HG03196 (cell line): ENCODE data around the gene HERC5.
"Not testable (repeated sequence)": the region's sequence is repeated elsewhere in the genome, so short reads cannot be mapped to it uniquely, and the experiment has no call there.

Source experiments
- ATAC-seq: cut with Tn5 transposase; IDR thresholded peaks from one replicate; pipeline ENCODE4 v1.9.1; 2021; ENCODE audit not compliant: unreplicated experiment

HERC5 gene

DNA sequence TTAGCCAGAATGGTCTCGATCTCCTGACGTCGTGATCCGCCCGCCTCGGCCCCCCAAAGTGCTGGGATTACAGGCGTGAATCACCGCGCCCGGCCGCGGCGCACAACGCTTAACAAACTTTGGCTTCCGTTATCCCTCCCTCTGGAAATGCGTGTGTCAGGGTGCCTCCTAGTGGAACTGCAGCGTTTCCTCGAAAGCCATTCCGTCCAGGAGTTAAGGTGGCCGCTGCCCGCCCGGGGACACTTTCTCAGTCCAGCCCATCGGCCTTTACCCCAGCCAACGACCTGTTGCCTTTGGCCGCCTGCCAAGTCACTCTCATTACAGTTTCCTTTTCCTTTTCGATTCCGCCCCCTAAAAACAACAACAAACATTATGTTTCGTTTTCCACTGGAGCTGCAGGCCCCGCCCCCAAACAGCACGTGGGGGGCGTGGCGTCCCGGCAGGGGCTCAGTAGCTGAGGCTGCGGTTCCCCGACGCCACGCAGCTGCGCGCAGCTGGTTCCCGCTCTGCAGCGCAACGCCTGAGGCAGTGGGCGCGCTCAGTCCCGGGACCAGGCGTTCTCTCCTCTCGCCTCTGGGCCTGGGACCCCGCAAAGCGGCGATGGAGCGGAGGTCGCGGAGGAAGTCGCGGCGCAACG is at the start of gene HERC5:
Gene HERC5, plus strand, starts transcription at position 450 of the 637 bp plus-strand sequence. Its CDS starts 151 bp downstream, at position 601.
- peak; percentile 92 for ATAC-seq

DNA sequence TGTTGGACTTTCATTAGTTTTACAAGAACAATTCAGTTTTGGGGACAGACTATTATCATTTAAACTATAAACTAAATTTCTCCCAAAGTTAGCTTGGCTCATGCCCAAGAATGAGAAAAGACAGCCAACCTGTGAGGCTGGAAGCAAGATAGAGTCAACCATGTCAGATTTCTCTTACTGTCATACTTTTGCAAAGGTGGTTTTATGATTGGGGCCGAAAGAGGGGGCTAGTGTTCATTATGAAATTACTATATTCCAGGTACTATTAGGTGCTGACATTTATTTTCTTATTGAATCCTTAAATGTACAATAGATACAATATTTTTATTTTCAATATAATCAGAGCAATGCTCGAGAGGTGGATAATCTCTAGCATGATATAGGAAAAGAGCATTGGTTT is 47.7 kb upstream of the HERC5 start:
- no peak for ATAC-seq

DNA sequence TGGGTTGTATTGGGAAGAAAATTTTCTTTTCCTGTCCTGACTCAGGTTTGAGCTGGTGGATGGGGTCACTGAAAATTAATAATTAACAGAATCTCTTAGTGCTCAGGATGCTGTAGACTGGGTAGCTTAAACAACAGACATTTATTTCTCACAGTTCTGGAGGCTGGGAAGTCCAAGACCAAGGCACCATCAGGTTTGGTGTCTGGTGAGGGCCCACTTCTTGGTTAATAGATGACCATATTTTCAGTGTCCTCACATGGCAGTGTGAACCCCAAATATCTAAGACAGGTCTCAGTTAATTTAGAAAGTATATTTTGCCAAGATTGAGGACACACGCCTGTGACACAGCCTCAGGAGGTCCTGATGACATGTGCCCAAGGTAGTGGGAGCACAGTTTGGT is 47.1 kb upstream of the HERC5 start:
- no peak for ATAC-seq

DNA sequence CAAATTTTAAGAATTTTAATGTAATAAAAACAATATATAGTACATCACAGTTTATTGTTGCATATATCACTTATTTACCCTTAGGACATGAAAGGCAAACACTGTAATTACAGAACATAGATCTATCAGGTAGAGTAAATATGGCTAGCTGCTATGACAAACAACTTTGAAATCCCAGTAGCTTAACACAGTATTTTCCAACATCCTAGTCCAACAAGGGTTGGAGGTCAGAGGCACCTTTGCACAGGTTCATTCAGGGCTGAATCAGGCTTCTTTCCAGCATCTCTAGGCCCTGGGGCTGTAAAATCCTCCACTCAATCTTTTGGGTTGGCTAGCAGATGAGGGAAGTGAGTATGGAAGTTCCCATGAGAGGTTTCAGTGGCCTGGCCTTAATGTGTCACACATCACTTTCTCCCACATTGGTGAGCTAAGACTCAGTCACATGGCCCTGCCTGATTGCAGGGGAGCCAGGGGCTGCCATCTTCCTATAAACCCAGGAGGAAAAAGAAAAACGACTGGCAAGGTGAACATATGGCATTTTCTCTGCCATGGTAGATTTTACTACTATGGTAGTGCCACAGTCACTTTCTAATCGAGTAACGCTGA is 45.3 kb upstream of the HERC5 start:
- ATAC-seq: no peak

DNA sequence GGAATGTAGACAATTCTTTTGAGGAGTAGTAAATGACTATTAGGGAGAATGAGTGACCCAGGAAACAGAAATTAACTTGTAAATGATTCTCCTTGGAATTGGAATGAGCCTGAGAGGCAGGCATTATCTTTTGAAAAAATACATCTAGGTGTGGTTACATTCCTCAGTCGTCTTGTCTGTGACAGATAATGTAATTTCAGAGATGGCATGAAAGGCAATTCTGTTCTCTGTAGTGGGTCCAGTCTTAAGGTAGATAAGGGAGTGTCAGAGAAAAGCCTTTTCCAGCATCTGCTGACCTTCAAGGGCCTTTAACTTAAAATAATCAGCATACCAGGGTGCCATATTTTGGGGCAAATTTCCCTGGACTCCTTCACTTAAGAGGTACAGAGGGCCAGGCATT is 43.1 kb upstream of the HERC5 start:
- ATAC-seq: no peak

DNA sequence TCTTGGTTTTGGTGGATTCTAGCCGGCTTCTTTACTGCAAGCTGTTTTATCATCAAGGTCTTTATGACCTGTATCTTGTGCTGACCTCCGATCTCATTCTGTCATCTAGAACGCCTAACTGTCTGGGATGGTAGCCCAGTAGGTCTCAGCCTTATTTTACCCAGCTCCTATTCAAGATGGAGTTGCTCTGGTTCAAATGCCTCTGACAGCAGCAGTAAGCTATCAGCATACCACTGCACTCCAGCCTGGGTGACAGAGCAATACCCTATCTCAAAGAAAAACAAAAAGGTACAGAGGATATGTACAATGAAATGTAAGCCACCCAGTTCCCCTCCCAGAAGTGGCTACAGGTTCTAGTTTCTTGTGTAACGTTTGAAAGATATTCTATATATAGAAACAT is 42.2 kb upstream of the HERC5 start:
- ATAC-seq: no peak

DNA sequence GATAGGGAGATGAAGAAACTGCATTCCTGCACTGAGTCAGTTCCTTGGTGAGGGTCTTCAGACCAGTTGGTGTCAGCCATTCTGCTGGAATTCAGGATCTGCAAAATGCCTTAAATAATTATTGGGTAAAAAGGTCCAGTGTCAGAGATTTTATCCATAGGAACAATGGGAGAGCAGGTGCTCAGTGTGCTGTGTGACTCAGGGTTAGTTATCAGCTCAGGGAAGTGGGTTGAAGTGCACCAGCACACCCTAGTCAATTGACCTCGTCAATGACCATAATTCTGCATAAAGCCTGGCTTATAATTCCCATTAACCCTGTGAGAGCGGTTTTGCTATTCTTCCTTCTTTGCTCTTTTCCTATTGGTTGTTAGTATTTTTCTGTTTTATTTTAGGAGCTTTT is 40.9 kb upstream of the HERC5 start:
- no peak for ATAC-seq

DNA sequence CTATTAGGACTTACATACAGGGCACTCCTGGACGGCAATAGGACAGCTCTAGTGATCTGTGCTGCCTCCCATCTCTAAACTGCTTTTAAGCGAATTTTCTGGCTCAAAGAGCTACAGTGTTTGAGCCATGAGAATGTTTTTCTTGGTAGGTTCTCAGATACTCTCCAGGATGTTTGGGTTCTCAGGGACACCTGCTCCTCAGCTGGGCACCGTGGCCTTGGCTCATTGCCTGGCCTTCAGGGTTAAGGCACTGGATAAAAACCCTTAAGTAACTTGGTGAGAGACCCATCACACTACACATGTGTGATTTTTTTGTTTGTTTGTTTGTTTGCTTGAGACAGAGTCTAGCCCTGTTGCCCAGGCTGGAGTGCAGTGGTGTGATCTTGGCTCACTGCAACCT is 38.5 kb upstream of the HERC5 start:
- no peak for ATAC-seq

DNA sequence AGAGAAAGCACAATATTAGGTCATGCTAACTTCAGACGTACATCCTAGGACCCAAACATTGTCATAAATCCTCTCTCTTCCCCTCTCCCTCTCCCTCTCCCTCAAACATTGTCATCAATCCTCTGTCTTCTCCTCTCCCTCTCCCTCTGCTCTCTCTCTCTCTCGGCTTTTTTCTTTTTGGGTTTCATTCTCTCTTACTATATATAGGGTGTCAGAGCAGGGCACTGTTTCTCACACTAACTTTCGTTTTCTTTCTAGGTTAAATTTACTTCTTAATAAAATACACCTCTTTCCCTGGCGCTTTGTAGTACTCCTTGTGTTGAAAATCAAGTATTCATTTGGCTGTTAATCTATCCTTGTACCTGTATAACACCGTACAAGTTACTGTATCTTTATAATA is 37.0 kb upstream of the HERC5 start:
- peak; percentile 75 for ATAC-seq

DNA sequence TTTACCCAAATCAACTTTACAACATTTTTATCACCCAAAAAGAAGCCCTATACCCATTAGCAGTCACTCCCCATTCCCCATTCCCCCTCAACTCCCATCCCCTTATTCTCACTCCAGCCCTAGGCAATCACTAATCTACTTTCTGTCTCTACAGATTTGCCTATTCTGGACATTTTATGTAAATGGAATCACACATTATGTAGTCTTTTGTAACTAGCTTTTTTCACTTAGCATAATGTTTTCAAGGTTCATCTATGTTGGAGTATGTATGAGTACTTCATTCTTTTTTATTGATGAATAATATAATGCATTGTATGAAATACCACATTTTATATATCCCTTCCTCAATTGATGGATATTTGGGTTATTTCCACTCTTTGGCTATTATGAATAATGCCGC is 36.1 kb upstream of the HERC5 start:
- ATAC-seq: no peak

DNA sequence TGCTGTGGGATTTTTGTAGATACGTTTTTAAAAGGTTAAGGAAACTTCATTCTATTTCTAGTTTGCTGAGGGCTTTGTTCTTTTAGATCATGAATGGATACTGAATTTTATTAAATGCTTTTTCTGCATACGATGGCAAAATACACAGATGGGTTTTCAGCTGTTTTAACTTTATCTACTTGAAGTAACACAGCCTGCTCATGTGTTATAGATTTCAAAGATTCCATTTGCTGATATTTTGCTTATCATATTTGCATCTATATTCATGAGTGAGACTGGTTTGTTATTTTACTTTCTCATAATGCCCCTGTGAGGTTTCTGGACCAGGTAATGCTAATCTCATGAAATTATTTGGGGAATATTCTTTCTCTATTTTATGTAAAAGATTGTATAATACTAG is 34.5 kb upstream of the HERC5 start:
- ATAC-seq: no peak

DNA sequence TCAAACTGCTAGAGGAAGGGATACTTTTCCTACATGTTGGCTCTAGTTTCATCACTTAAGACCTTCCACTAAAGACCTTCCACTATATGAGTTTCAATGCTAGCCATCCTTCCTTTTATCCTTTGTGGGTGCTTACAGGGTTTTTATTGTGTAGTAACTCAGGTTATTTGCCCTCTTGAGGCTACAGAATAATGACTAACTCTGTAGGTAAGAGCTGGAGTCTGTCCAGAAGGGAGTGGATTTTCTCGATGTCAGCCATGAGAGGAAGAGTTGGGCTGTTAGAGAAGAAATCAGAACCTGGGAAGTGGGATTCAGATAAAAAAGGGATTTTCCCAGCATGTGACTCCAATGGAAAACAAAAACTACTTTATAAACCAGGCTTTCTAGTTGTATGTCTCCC is 27.5 kb upstream of the HERC5 start:
- no peak for ATAC-seq

DNA sequence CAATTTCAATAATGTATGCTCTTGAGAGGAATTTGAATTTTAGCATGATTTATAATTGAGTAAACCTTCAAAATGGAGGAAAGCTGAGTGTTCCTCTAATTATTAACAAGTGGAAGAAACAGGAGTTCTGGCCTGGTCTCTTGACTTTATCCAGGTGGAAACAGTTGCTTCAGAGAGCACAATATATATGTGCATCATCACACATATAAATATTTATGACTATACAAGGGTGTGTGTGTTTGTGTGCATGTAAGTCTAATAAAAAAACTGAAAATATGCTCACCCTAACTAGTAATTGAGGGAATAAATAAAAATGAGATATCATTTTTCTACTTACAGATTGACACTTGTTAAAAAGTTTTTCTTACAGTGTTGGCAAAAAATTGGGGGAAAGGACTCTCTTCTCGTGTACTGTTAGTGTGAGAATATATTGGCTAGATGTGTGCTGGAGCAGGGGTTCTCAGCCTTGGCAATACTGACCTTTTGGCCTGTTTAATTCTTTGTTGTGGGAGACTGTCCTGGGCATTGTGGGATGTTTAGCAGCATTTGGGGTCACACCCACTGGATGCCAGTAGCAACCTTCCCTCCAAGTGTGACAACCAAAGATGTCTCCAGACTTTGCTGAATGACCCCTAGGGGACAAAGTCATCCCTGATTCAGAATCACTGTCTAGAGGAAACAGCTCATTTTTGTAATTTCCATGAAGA is 20.8 kb upstream of the HERC5 start:
- ATAC-seq: no peak

DNA sequence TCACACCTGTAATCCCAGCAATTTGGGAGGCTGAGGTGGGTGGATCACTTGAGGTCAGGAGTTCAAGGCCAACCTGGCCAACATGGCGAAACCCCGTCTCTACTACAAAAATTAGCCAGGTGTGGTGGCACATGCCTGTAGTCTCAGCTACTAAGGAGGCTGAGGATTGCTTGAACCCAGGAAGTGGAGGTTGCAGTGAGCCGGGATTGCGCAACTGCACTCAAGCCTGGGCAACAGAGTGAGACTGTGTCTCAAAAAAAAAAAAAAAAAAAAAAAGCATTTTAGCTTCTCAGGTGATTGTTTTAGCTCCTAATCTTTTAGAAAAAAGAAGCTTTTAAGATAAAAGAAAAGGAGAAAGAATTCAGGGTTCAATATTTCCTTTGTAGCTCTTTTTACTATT is 19.0 kb upstream of the HERC5 start:
- ATAC-seq: not testable (repeated sequence)

DNA sequence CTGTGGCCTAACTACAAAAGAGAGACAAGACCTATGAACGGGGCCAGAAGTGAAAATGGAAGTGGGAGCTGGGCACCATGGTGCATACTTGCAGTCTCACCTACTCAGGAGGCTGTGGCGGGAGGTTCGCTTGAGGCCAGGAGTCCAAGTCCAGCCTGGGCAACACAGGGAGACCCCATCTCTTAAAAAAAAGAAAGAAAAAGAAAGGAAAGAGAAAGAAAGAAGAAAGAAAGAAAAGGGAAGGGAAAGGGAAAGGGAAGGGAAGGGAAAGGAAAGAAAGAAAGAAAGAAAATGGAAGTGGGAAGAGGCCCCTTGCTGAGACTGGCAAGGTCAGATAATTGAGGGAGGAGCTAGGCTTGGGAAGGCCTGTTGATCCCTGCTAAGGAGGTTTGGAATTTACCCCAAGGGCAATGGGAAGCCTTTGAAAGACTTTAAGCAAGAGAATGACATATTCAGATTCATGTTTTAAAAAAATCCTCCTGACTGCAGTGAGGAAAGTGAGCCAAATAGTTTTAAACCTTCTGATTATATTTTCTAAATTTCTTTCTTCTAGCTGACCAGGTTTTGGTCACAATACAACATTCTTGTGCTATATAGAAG is 17.7 kb upstream of the HERC5 start:
- no peak for ATAC-seq

DNA sequence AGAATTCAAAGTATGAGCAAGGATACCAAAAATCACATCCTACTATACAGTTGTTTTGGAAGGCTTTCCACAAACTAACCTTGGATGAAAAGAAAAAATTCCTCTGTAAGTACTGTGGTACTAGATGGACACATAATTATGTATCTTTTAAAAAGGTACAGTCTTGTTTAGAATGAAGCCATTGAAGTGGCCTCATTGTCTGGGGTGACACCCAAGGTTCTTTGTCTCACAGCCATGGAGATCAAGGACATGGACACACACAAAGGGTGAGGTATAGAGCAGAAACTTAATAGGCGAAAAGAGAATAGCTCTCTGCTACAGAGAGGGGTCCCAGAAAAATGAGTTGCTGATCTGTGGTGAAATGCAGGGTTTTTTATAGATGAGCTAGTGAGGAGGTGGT is 16.8 kb upstream of the HERC5 start:
- no peak for ATAC-seq

DNA sequence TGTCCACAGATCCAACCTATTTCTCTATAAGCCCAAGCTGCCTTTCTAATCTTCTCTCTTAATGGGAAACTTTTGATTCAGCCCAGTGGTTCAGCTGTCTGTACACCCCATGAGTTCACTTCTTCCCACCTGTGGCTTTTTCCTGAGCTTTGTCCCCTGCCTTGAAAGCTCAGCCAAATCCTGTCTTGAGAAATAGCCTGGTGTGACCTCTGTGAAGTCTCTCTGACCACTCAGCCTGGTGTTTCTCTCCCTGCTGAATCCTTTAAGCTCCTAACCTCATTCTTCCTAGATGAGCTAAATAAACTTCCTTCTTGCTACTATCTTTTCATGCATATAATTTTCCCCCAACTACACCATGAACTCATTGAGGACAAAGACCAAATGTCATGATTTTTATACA is 15.2 kb upstream of the HERC5 start:
- ATAC-seq: no peak

DNA sequence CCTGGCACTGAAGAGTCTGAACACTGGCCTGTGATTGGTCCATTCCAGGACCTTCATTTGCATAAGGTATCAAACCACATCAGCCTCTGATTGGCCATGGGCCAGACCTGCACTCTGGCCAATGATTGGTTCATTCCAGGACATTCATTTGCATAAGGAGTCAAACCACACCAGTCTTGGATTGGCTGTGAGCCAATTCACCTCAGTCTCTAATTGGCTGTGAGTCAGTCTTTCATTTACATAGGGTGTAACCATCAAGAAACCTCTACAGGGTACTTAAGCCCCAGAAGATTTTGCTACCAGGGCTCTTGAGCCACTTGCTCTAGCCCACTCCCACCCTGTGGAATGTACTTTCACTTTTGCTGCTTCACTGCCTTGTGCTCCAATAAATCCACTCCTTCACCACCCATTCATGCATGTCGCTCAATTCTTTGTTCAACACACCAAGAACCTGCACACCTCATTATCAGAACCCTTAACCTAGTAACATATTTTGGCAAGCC is 14.2 kb upstream of the HERC5 start:
- ATAC-seq: no peak

DNA sequence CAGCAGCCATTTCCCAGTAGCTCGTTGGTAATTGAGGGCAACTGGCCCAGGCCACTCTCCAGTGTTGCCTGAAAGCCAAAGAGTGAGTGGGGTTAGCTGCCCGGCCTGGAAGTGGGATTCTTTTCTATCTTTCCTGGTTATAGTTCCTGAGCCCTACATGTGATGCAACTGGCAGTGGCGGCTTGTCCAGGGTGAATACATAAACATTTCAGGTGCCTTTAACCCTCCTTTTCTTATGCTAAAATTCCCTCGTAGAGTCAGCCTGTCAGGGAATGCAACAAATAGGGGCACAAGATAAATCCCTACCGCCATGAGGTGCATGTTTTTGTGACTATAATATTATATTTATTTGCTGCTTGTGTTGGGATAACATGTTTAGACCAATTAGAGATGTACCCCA is 13.4 kb upstream of the HERC5 start:
- ATAC-seq: no peak

DNA sequence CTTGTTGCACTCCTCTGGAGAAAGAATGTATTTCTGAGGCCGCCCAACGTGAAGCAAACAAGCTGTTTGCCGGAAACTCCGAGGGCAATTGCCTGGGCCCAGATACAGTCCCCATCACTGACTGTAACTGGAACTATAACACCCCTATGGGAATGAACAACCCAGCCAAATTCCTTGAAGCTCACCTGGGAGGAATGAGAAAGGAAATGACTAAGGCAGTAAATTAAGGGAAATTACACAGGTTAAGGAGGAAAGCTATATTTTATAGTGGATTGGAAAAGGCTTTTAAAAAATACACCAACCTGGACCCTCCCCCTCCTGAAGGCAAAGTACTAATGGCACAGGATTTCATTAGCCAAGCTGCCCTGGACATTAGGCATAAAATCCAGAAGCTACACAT is 11.7 kb upstream of the HERC5 start:
- no peak for ATAC-seq

DNA sequence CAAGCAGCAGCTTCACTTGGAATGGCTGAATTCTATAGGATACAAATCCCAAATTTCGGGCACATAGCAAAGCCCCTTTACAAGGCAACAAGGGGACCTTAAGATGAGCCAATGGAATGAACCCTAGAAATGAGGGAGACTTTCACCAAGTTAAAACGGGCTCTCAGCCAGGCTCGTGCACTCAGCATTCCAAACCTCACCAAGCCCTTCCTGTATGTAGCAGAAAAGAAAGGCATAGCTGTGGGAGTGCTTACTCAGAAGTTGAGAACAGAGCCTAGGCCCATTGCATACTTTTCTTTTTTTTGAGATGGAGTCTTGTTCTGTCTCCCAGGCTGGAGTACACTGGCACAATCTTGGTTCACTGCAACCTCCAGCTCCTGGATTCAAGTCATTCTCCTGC is 10.8 kb upstream of the HERC5 start:
- no peak for ATAC-seq
